HepG2 (cell line): ENCODE data around the gene PRKN. TPM values are rescaled to one million over a fixed set of nuclear protein-coding genes. Genes with fewer than 3 reads are reported as not detected.

Experiments
- ATAC-seq: fragments of 200-7000 bp; cut with Tn5 transposase; 3 replicates; pipeline ENCODE4 v1.9.1; 2020; ENCODE audit warnings: mild to moderate bottlenecking, moderate library complexity
- BruUV-seq: library from RNA; stranded (reverse); fragments of 400-500 nt; replicated peaks from 2 replicates; lab custom pipeline; 2021; lab: Mats Ljungman, UMichigan
- CTCF ChIA-PET: fragments of 300-600 bp; formaldehyde crosslinking; extraction: SDS; loops from one replicate; lab custom pipeline; 2021; ENCODE audit warnings: low total read pairs, inconsistent platforms, low intra/inter-chr PET ratio; lab: Yijun Ruan, JAX
- POLR2A ChIA-PET: fragments of 350-600 bp; sonication (Branson Sonifier 250); formaldehyde crosslinking; loops from one replicate; lab custom pipeline; 2020; ENCODE audit warnings: antibody characterized with exemption, inconsistent platforms; lab: Yijun Ruan, JAX
- DNase-seq: peaks from one replicate; pipeline ENCODE4 v3.0.0-alpha.2; 2015; ENCODE audit warnings: low spot score
- FAIRE-seq: peaks from 3 replicates; lab custom pipeline; 2011; peaks lifted over from hg19 to GRCh38; lab: Jason Lieb, UNC
- H2AFZ ChIP-seq: one replicate; pipeline ENCODE4 v1.6.1; 2011; ENCODE audit warnings: low read length, inconsistent platforms
- H3K27ac ChIP-seq: fragments of 300-600 bp; 3 replicates; pipeline ENCODE4 v1.8.0; 2011; ENCODE audit warnings: mixed run types, mild to moderate bottlenecking, mixed read lengths, low read length, inconsistent platforms; ENCODE audit not compliant: insufficient read depth; ENCODE audit errors: extremely low read length
- H3K27me3 ChIP-seq, 2 experiments: fragments of 200-600 bp in 1 of 2; 2 replicates in 1 of 2; 3 replicates in 1 of 2; pipeline versions ENCODE4 v1.6.0 to v1.8.0; 2011; ENCODE audit warnings: low read length in 2 of 2, mild to moderate bottlenecking in 2 of 2, moderate library complexity in 2 of 2, inconsistent platforms in 1 of 2; ENCODE audit not compliant: insufficient read depth in 2 of 2, control insufficient read depth in 1 of 2
- H3K36me3 ChIP-seq, 2 experiments: fragments of 200-600 bp in 1 of 2; replicated peaks in 1 of 2; 2 replicates in 1 of 2; 3 replicates in 1 of 2; pipeline versions ENCODE4 v1.5.1 to v1.8.0; 2011; ENCODE audit warnings: low read length in 2 of 2, inconsistent platforms in 1 of 2; ENCODE audit not compliant: insufficient read depth in 2 of 2, control insufficient read depth in 1 of 2
- H3K4me1 ChIP-seq: 2 replicates; pipeline ENCODE4 v1.5.1; 2012; ENCODE audit warnings: low read length, inconsistent platforms; ENCODE audit not compliant: insufficient read depth
- H3K4me2 ChIP-seq: 2 replicates; pipeline ENCODE4 v1.6.0; 2011; ENCODE audit warnings: low read depth, low read length, inconsistent platforms
- H3K4me3 ChIP-seq, 3 experiments: fragments of 200-600 bp in 1 of 3; sonication (generic), shearing (Covaris generic) in 1 of 3; replicated peaks in 1 of 3; 2 replicates each; pipeline ENCODE4 v1.5.1; 2011 to 2016; ENCODE audit warnings: low read length in 3 of 3, inconsistent platforms in 2 of 3, low read depth in 2 of 3, mild to moderate bottlenecking in 2 of 3, control low read depth in 1 of 3, mixed read lengths in 1 of 3; ENCODE audit not compliant: insufficient read depth in 1 of 3
- H3K79me2 ChIP-seq: one replicate; pipeline ENCODE4 v1.6.1; 2011; ENCODE audit warnings: low read length, inconsistent platforms; ENCODE audit not compliant: insufficient read depth
- H3K9ac ChIP-seq: 2 replicates; pipeline ENCODE4 v1.6.0; 2011; ENCODE audit warnings: mild to moderate bottlenecking, low read depth, low read length, inconsistent platforms; ENCODE audit not compliant: insufficient read depth
- H3K9me3 ChIP-seq: 2 replicates; pipeline ENCODE4 v1.5.1; 2012; ENCODE audit warnings: mild to moderate bottlenecking, low read length
- H4K20me1 ChIP-seq: 2 replicates; pipeline ENCODE4 v1.6.0; 2011; ENCODE audit warnings: inconsistent platforms, mild to moderate bottlenecking, low read length, moderate library complexity; ENCODE audit not compliant: insufficient read depth
- EHMT2 ChIP-seq: fragments of 200-600 bp; sonication (generic); IDR thresholded peaks from 2 replicates; pipeline ENCODE4 v1.7.0; 2017; ENCODE audit warnings: antibody characterized with exemption, low read depth, low read length, borderline replicate concordance
- EP300 ChIP-seq, 3 experiments: sonication (generic) in 1 of 3; formaldehyde crosslinking in 1 of 3; IDR thresholded peaks; 2 replicates each; pipeline versions ENCODE4 v1.5.1 to v1.6.1; 2011 to 2020; ENCODE audit warnings: low read depth in 2 of 3, low read length in 2 of 3, borderline replicate concordance in 1 of 3, improper control_type of control experiment in 1 of 3, mild to moderate bottlenecking in 1 of 3, missing genetic modification reagents in 1 of 3, moderate library complexity in 1 of 3
- JUND ChIP-seq: sonication (generic); formaldehyde crosslinking; IDR thresholded peaks from 2 replicates; pipeline ENCODE4 v1.8.0; 2022; ENCODE audit warnings: mild to moderate bottlenecking, missing genetic modification reagents
- MAF1 ChIP-seq: sonication (generic); formaldehyde crosslinking; IDR thresholded peaks from 2 replicates; pipeline ENCODE4 v1.5.0; 2020; ENCODE audit warnings: missing genetic modification reagents, borderline replicate concordance
- PBX2 ChIP-seq: IDR thresholded peaks from 2 replicates; pipeline ENCODE4 v1.6.1; 2016; ENCODE audit warnings: control low read depth
- RFX3 ChIP-seq: IDR thresholded peaks from 2 replicates; pipeline ENCODE4 v1.6.1; 2016; ENCODE audit warnings: missing biosample characterization, missing genetic modification reagents
- SIN3B ChIP-seq: fragments of 150-350 bp; IDR thresholded peaks from 2 replicates; pipeline ENCODE4 v1.6.1; 2014; ENCODE audit warnings: low read length
- SRY ChIP-seq: sonication (generic); formaldehyde crosslinking; IDR thresholded peaks from 2 replicates; pipeline ENCODE4 v1.8.0; 2022; ENCODE audit warnings: mild to moderate bottlenecking, missing genetic modification reagents
- SYNCRIP ChIP-seq: fragments of 200-400 bp; formaldehyde crosslinking; IDR thresholded peaks from 2 replicates; pipeline ENCODE4 v1.6.1; 2018; ENCODE audit warnings: mild to moderate bottlenecking, low read depth, low read length; ENCODE audit not compliant: insufficient read depth
- TIGD3 ChIP-seq: sonication (generic); formaldehyde crosslinking; IDR thresholded peaks from 2 replicates; pipeline ENCODE4 v1.5.1; 2020; ENCODE audit warnings: mild to moderate bottlenecking, missing genetic modification reagents, borderline replicate concordance
- TOE1 ChIP-seq: sonication (generic); formaldehyde crosslinking; IDR thresholded peaks from 2 replicates; pipeline ENCODE4 v1.4.0; 2020; ENCODE audit warnings: mild to moderate bottlenecking, missing genetic modification reagents
- ZNF788 ChIP-seq: sonication (generic); formaldehyde crosslinking; IDR thresholded peaks from 2 replicates; pipeline ENCODE4 v1.5.0; 2020; ENCODE audit warnings: mild to moderate bottlenecking, missing genetic modification reagents, borderline replicate concordance
- ZNF790 ChIP-seq: sonication (generic); formaldehyde crosslinking; IDR thresholded peaks from 2 replicates; pipeline ENCODE4 v1.8.0; 2022; ENCODE audit warnings: missing genetic modification reagents, mild to moderate bottlenecking, borderline replicate concordance
- ZSCAN30 ChIP-seq: sonication (generic); formaldehyde crosslinking; IDR thresholded peaks from 2 replicates; pipeline ENCODE4 v1.5.0; 2020; ENCODE audit warnings: mild to moderate bottlenecking, missing genetic modification reagents
- WGBS: methylation state at CpG from one replicate; pipeline ENCODE4 v1.1.6; 2017; ENCODE audit warnings: low lambda C conversion rate; 5-methylcytosine and 5-hydroxymethylcytosine counted together
- in situ Hi-C: cut with HindIII; loops from 2 replicates; pipeline ENCODE4 v1.10.0; 2017; ENCODE audit warnings: low pct_unique_long_range_greater_than_20kb; ENCODE audit not compliant: extremely low pct_ligation_motif_present
- intact Hi-C: fragments of 100-400 bp; cut with micrococcal nuclease; formaldehyde crosslinking; loops from one replicate; pipeline ENCODE4 v1.10.0; 2022; ENCODE audit not compliant: unreplicated experiment
- polyA plus RNA-seq, 8 experiments: library from polyadenylated mRNA; depleted of rRNA in 3 of 8; stranded (reverse) in 7 of 8; unstranded in 1 of 8; fragments of >200 nt; fragmentation: Illumina TruSeq in 4 of 8; extraction: Trizol in 4 of 8; gene quantifications; 2 replicates each; pipeline versions ENCODE4 v1.2.1 to v1.2.3, GENCODE V29; 2011 to 2016; ENCODE audit warnings: low read depth in 4 of 8, missing spikeins in 1 of 8, mixed read lengths in 1 of 8; ENCODE audit not compliant: insufficient read depth in 1 of 8
- total RNA-seq, 5 experiments: library from RNA; depleted of rRNA; stranded (reverse); fragments of >200 nt; fragmentation: Illumina TruSeq; extraction: Trizol; gene quantifications; 2 replicates each; pipeline ENCODE4 v1.2.3, GENCODE V29; 2016; ENCODE audit warnings: low read depth in 1 of 5
- TF ChIP-seq, protein P1 (sequence below): sonication (generic); formaldehyde crosslinking; IDR thresholded peaks from 2 replicates; pipeline ENCODE4 v1.9.0; 2021; ENCODE audit warnings: missing genetic modification reagents, borderline replicate concordance
- TF ChIP-seq, protein P2 (sequence below): sonication (generic); formaldehyde crosslinking; IDR thresholded peaks from 2 replicates; pipeline ENCODE4 v1.5.0; 2020; ENCODE audit warnings: mild to moderate bottlenecking, missing genetic modification reagents

PRKN gene
- total and polyA plus RNA-seq, 2 of the 13 experiments (the other 11 are each of a cell fraction or from before 2014, with no cell fraction given): 0.31 to 0.44 TPM

GRCh38 chr6:162249907-162250642, 477.5 kb downstream of the PRKN start:
- no peak for FAIRE-seq
- CTCF ChIA-PET: no interaction called here
- peak overlapping the region; percentile 31 for H2AFZ ChIP-seq
- DNase-seq: peak; percentile 67
- no peaks in the 10 kb centered on the region for H3K9me3 ChIP-seq
- no peak overlapping the region for H3K27ac ChIP-seq
- no TSS peak for BruUV-seq
- peak overlapping the region in 1 of 3 experiments; percentile 43; a peak in 1 of 6 replicates for H3K4me3 ChIP-seq
- under 1% methylated on average over 11 of the region's 11 CpGs for WGBS
- H3K4me1 ChIP-seq: peaks cover 27% of the 10 kb centered on the region
- no peak overlapping the region for H3K9ac ChIP-seq
- intact Hi-C loops: loop anchor here (10.0 kb wide), 1 partner anchor 475 kb away; the partner anchor contains the start of genes PACRG and PRKN
- peak; percentile 90 for ATAC-seq
- H4K20me1 ChIP-seq: no peaks in the 10 kb centered on the region
- H3K79me2 ChIP-seq: no peaks in the 10 kb centered on the region
- no peaks in the 10 kb centered on the region for H3K36me3 ChIP-seq
- no peaks in the 10 kb centered on the region for H3K27me3 ChIP-seq
- in situ Hi-C loops: no loop called here
- POLR2A ChIA-PET: no interaction called here
- H3K4me2 ChIP-seq: peak overlapping the region; percentile 50
- TF ChIP-seq EHMT2 (no peak), RFX3 (no peak), JUND (CRISPR knock-in tag) (no peak), ZNF788 (CRISPR knock-in tag) (no peak), SYNCRIP (no peak), TOE1 (CRISPR knock-in tag) (no peak), TIGD3 (CRISPR knock-in tag) (no peak), ZNF790 (CRISPR knock-in tag) (no peak), SIN3B (no peak), PBX2 (no peak), ZSCAN30 (CRISPR knock-in tag) (no peak), EP300 (IDR thresholded peaks at IDR 0.05; ENCODE audit: low read depth in 2 of 2, low read length in 2 of 2) (peak in 1 of 2 experiments; percentile 58; a peak in 1 of 4 replicates), EP300 (CRISPR knock-in tag; IDR thresholded peaks at IDR 0.05; ENCODE audit: borderline replicate concordance) (no peak), SRY (no peak), MAF1 (CRISPR knock-in tag) (no peak)
- TF ChIP-seq, protein P1, sequence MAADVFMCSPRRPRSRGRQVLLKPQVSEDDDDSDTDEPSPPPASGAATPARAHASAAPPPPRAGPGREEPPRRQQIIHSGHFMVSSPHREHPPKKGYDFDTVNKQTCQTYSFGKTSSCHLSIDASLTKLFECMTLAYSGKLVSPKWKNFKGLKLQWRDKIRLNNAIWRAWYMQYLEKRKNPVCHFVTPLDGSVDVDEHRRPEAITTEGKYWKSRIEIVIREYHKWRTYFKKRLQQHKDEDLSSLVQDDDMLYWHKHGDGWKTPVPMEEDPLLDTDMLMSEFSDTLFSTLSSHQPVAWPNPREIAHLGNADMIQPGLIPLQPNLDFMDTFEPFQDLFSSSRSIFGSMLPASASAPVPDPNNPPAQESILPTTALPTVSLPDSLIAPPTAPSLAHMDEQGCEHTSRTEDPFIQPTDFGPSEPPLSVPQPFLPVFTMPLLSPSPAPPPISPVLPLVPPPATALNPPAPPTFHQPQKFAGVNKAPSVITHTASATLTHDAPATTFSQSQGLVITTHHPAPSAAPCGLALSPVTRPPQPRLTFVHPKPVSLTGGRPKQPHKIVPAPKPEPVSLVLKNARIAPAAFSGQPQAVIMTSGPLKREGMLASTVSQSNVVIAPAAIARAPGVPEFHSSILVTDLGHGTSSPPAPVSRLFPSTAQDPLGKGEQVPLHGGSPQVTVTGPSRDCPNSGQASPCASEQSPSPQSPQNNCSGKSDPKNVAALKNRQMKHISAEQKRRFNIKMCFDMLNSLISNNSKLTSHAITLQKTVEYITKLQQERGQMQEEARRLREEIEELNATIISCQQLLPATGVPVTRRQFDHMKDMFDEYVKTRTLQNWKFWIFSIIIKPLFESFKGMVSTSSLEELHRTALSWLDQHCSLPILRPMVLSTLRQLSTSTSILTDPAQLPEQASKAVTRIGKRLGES (CRISPR knock-in tag): no peak
- TF ChIP-seq, protein P2, sequence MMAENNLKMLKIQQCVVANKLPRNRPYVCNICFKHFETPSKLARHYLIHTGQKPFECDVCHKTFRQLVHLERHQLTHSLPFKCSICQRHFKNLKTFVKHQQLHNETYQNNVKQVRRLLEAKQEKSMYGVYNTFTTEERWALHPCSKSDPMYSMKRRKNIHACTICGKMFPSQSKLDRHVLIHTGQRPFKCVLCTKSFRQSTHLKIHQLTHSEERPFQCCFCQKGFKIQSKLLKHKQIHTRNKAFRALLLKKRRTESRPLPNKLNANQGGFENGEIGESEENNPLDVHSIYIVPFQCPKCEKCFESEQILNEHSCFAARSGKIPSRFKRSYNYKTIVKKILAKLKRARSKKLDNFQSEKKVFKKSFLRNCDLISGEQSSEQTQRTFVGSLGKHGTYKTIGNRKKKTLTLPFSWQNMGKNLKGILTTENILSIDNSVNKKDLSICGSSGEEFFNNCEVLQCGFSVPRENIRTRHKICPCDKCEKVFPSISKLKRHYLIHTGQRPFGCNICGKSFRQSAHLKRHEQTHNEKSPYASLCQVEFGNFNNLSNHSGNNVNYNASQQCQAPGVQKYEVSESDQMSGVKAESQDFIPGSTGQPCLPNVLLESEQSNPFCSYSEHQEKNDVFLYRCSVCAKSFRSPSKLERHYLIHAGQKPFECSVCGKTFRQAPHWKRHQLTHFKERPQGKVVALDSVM (CRISPR knock-in tag): peak; percentile 88
